Endothelial cell of umbilical vein (primary cell): ENCODE data around the gene MLX. TPM values are rescaled to one million over a fixed set of nuclear protein-coding genes. Genes with fewer than 3 reads are reported as not detected.

Experiments
- BruUV-seq: library from RNA; stranded (reverse); fragments of 400-500 nt; replicated peaks from 2 replicates; lab custom pipeline; 2021; lab: Mats Ljungman, UMichigan
- CTCF ChIA-PET: fragments of 300-600, 350-600 bp; sonication (Branson Sonifier 250); formaldehyde crosslinking; loops from one replicate; lab custom pipeline; 2021; ENCODE audit warnings: antibody characterized with exemption, inconsistent platforms; lab: Charles Lee
- POLR2A ChIA-PET: fragments of 300-600, 350-600 bp; sonication (Branson Sonifier 250); formaldehyde crosslinking; loops from one replicate; lab custom pipeline; 2021; ENCODE audit warnings: antibody characterized with exemption, inconsistent platforms; lab: Charles Lee
- DNase-seq: peaks from one replicate; pipeline ENCODE4 v3.0.0-alpha.2; 2011; ENCODE audit warnings: low read depth, low spot score
- FAIRE-seq: peaks from 2 replicates; lab custom pipeline; 2011; peaks lifted over from hg19 to GRCh38; lab: Jason Lieb, UNC
- H2AFZ ChIP-seq: 2 replicates; pipeline ENCODE4 v1.6.0; 2012; ENCODE audit warnings: low read depth, low read length, control low read depth, inconsistent platforms
- H3K27ac ChIP-seq: 2 replicates; pipeline ENCODE4 v1.5.1; 2011; ENCODE audit warnings: low read depth, mild to moderate bottlenecking, control low read depth, low read length, moderate library complexity; ENCODE audit not compliant: insufficient read depth
- H3K27me3 ChIP-seq, 2 experiments: 2 replicates each; pipeline versions ENCODE4 v1.6.0 to v1.6.1; 2011; ENCODE audit warnings: low read length in 2 of 2, mixed read lengths in 1 of 2; ENCODE audit not compliant: control insufficient read depth in 2 of 2, insufficient read depth in 2 of 2
- H3K36me3 ChIP-seq, 2 experiments: 2 replicates in 1 of 2; 3 replicates in 1 of 2; pipeline ENCODE4 v1.5.1; 2011; ENCODE audit warnings: low read length in 2 of 2, mild to moderate bottlenecking in 1 of 2, moderate library complexity in 1 of 2; ENCODE audit not compliant: control insufficient read depth in 2 of 2, insufficient read depth in 2 of 2; ENCODE audit errors: extremely low read depth in 1 of 2
- H3K4me1 ChIP-seq: 3 replicates; pipeline ENCODE4 v1.5.1; 2011; ENCODE audit warnings: mild to moderate bottlenecking, low read length; ENCODE audit not compliant: control insufficient read depth, insufficient read depth; ENCODE audit errors: extremely low read depth
- H3K4me2 ChIP-seq: 2 replicates; pipeline ENCODE4 v1.6.1; 2011; ENCODE audit warnings: low read length, control low read depth, mixed read lengths; ENCODE audit not compliant: insufficient read depth
- H3K4me3 ChIP-seq, 3 experiments: fragments of 200-600 bp in 1 of 3; sonication (generic), shearing (Covaris generic) in 1 of 3; replicated peaks in 1 of 3; 2 replicates each; pipeline ENCODE4 v1.5.1; 2011 to 2016; ENCODE audit warnings: control low read depth in 3 of 3, low read length in 3 of 3, mild to moderate bottlenecking in 2 of 3, inconsistent platforms in 1 of 3, low read depth in 1 of 3, moderate library complexity in 1 of 3; ENCODE audit not compliant: insufficient read depth in 1 of 3
- H3K79me2 ChIP-seq: 2 replicates; pipeline ENCODE4 v1.6.0; 2012; ENCODE audit warnings: low read length, inconsistent platforms; ENCODE audit not compliant: control insufficient read depth, insufficient read depth
- H3K9ac ChIP-seq: replicated peaks from 2 replicates; pipeline ENCODE3; 2011; ENCODE audit warnings: low read length, control low read depth; ENCODE audit not compliant: insufficient read depth; ENCODE audit errors: extremely low read depth
- H3K9me1 ChIP-seq: replicated peaks from 3 replicates; pipeline ENCODE4 v1.6.0; 2011; ENCODE audit warnings: mild to moderate bottlenecking, low read length; ENCODE audit not compliant: control insufficient read depth, insufficient read depth; ENCODE audit errors: extremely low read depth
- H3K9me3 ChIP-seq: replicated peaks from 2 replicates; pipeline ENCODE4 v1.5.1; 2012; ENCODE audit warnings: low read length, inconsistent platforms; ENCODE audit not compliant: control insufficient read depth, insufficient read depth
- H4K20me1 ChIP-seq: replicated peaks from 2 replicates; pipeline ENCODE3; 2011; ENCODE audit warnings: mild to moderate bottlenecking, low read length; ENCODE audit not compliant: control insufficient read depth, insufficient read depth; ENCODE audit errors: extremely low read depth
- CTCF ChIP-seq, 2 donors: IDR thresholded peaks; 1 replicate in 1 of 2; 2 replicates in 1 of 2; pipeline ENCODE4 v1.5.1; 2011; ENCODE audit warnings: low read length in 2 of 2, mild to moderate bottlenecking in 2 of 2, moderate library complexity in 2 of 2, control low read depth in 1 of 2, inconsistent platforms in 1 of 2, low read depth in 1 of 2; ENCODE audit not compliant: insufficient read depth in 1 of 2; ENCODE audit errors: extremely low read depth in 1 of 2
- EZH2 ChIP-seq: IDR thresholded peaks from 2 replicates; pipeline ENCODE4 v1.6.1; 2012; ENCODE audit warnings: borderline replicate concordance, low read depth, mild to moderate bottlenecking, moderate library complexity, low read length, inconsistent platforms; ENCODE audit not compliant: severe bottlenecking
- FOS ChIP-seq: IDR thresholded peaks from 2 replicates; pipeline ENCODE4 v1.6.1; 2011; ENCODE audit warnings: mild to moderate bottlenecking, low read length, moderate library complexity, borderline replicate concordance; ENCODE audit not compliant: insufficient read depth
- GATA2 ChIP-seq: IDR thresholded peaks from 2 replicates; pipeline ENCODE4 v1.7.0; 2011; ENCODE audit warnings: low read depth, mild to moderate bottlenecking, moderate library complexity, mixed read lengths, low read length; ENCODE audit not compliant: insufficient read length, insufficient read depth
- JUN ChIP-seq: IDR thresholded peaks from 2 replicates; pipeline ENCODE4 v1.6.1; 2011; ENCODE audit warnings: borderline replicate concordance, low read depth; ENCODE audit not compliant: insufficient read length, insufficient read depth
- MAX ChIP-seq: IDR thresholded peaks from 2 replicates; pipeline ENCODE4 v1.6.1; 2011; ENCODE audit not compliant: insufficient read depth, insufficient read length
- MYC ChIP-seq: IDR thresholded peaks from one replicate; pipeline ENCODE4 v1.6.1; 2011; ENCODE audit warnings: mild to moderate bottlenecking, low read depth, low read length
- POLR2A ChIP-seq: IDR thresholded peaks from 2 replicates; pipeline ENCODE4 v1.6.1; 2012; ENCODE audit warnings: low read depth, mild to moderate bottlenecking, control low read depth, low read length
- POLR2AphosphoS5 ChIP-seq: IDR thresholded peaks from 2 replicates; pipeline ENCODE4 v1.6.1; 2012; ENCODE audit warnings: low read depth, mild to moderate bottlenecking, control low read depth, low read length, moderate library complexity; ENCODE audit not compliant: insufficient read depth
- dilution Hi-C: fragments of 300-500 bp; cut with MboI; formaldehyde crosslinking; loops from one replicate; pipeline ENCODE4 v1.15.0; 2019; ENCODE audit warnings: low sequenced_read_pairs; ENCODE audit not compliant: extremely low pct_ligation_motif_present
- intact Hi-C: fragments of 100-400 bp; cut with micrococcal nuclease; formaldehyde crosslinking; loops from one replicate; pipeline ENCODE4 v1.10.0; 2022
- polyA plus RNA-seq, 4 experiments: library from polyadenylated mRNA; depleted of rRNA in 3 of 4; stranded (reverse) in 3 of 4; unstranded in 1 of 4; fragments of >200 nt; gene quantifications; 2 replicates each; pipeline versions ENCODE4 v1.2.1 to v1.2.3, GENCODE V29; 2011 to 2012; ENCODE audit warnings: missing spikeins in 1 of 4
- total RNA-seq: library from RNA; stranded (reverse); gene quantifications from 2 replicates; pipeline ENCODE4 v1.2.3, GENCODE V29; 2021

MLX gene
- total and polyA plus RNA-seq, 2 donors (not counting 3 experiments of a cell fraction or from before 2014, with no cell fraction given): 40.3 to 42.7 TPM

GRCh38 chr17:42537826-42538451 lies 29.0 kb upstream of the MLX start:
- no TSS peak for BruUV-seq
- Histone ChIP-seq H3K4me1 (peaks cover 23% of the 10 kb centered on the region), H3K27ac (no peak overlapping the region), H3K9me1 (no peaks in the 10 kb centered on the region), H3K36me3 (peaks cover 2 to 5% of the 10 kb centered on the region in 2 experiments), H3K4me2 (no peak overlapping the region), H3K9me3 (no peaks in the 10 kb centered on the region), H4K20me1 (no peaks in the 10 kb centered on the region), H3K27me3 (no peaks in the 10 kb centered on the region), H3K9ac (no peak overlapping the region), H3K4me3 (no peak overlapping the region), H3K79me2 (peaks cover 4% of the 10 kb centered on the region), H2AFZ (no peak overlapping the region)
- POLR2A ChIA-PET: no interaction called here
- no peak for FAIRE-seq
- dilution Hi-C loops: no loop called here
- no peak for DNase-seq
- intact Hi-C loops: loop anchor here (2.0 kb wide), 1 partner anchor 17 kb away; no protein-coding TSS in a partner anchor
- TF ChIP-seq EZH2: no peak
- CTCF ChIA-PET: interaction anchor here (3.1 kb wide), 1 partner anchor 11 kb away, joined by 14 read pairs; no protein-coding TSS in a partner anchor

GRCh38 chr17:42538482-42538881 lies 28.4 kb upstream of the MLX start:
- peaks cover 23% of the 10 kb centered on the region for H3K4me1 ChIP-seq
- no peaks in the 10 kb centered on the region for H4K20me1 ChIP-seq
- no peak for DNase-seq
- H3K79me2 ChIP-seq: peaks cover 4% of the 10 kb centered on the region
- no peak overlapping the region for H3K9ac ChIP-seq
- no peaks in the 10 kb centered on the region for H3K27me3 ChIP-seq
- H3K4me3 ChIP-seq: no peak overlapping the region
- H3K4me2 ChIP-seq: no peak overlapping the region
- POLR2A ChIA-PET: no interaction called here
- H2AFZ ChIP-seq: no peak overlapping the region
- H3K9me1 ChIP-seq: no peaks in the 10 kb centered on the region
- H3K27ac ChIP-seq: no peak overlapping the region
- dilution Hi-C loops (no loop called here), intact Hi-C loops (no loop called here)
- no TSS peak for BruUV-seq
- TF ChIP-seq POLR2A: no peak
- TF ChIP-seq POLR2AphosphoS5: no peak
- no peak for TF ChIP-seq EZH2
- no peak for TF ChIP-seq FOS
- TF ChIP-seq CTCF (IDR thresholded peaks at IDR 0.05; ENCODE audit: extremely low read depth in 1 of 2, insufficient read depth in 1 of 2, low read depth in 1 of 2, low read length in 2 of 2): no peak
- no peak for TF ChIP-seq JUN
- TF ChIP-seq MAX: no peak
- TF ChIP-seq GATA2: no peak
- no peak for TF ChIP-seq MYC
- peaks cover 2 to 10% of the 10 kb centered on the region in 2 experiments for H3K36me3 ChIP-seq
- FAIRE-seq: no peak
- no peaks in the 10 kb centered on the region for H3K9me3 ChIP-seq
- CTCF ChIA-PET: interaction anchor here (3.1 kb wide), 1 partner anchor 11 kb away, joined by 14 read pairs; no protein-coding TSS in a partner anchor
